ENCODE data around the gene GET4.

The GET4 gene

DNA sequence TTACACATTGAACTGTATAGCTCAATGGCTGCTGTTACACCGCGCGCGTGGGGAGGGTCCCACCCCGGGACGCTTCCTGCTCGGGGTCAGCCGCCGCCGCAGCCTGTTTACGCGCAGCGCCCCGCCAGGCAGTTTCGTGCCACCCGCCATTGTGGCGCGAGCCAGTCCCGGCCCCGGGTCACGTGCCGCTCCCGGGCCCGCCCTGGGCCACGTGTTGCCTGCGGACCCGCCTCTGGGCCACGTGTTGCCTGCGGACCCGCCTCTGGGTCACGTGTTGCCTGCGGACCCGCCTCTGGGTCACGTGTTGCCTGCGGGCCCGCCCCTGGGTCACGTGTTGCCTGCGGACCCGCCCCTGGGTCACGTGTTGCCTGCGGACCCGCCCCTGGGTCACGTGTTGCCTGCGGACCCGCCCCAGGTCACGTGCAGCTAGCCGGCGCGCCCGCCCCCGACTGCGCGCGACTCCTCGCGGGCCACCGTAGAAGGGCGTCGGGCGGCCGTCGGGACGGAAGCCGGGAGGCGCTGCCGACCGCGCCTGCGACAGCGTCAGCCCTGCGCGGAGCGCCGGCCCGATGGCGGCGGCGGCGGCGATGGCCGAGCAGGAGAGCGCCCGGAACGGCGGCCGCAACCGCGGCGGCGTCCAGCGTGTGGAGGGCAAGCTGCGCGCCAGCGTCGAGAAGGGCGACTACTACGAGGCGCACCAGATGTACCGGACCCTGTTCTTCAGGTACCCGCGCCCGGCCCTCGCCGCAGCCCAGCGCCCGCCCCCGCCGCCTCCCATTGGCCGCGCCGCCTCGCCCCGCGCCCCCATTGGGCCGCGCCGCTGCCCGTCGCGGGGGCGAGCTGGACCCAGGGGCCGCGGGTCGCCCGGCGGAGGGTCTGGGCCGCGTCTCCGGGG, at the start of gene GET4:
Gene GET4, plus strand, starts transcription at position 478 of the 895 bp plus-strand sequence. Its CDS starts 92 bp downstream, at position 570.
- peak; percentile 90 to 95 for DNase-seq (ENCODE audit: low read depth in 2 of 2)

DNA sequence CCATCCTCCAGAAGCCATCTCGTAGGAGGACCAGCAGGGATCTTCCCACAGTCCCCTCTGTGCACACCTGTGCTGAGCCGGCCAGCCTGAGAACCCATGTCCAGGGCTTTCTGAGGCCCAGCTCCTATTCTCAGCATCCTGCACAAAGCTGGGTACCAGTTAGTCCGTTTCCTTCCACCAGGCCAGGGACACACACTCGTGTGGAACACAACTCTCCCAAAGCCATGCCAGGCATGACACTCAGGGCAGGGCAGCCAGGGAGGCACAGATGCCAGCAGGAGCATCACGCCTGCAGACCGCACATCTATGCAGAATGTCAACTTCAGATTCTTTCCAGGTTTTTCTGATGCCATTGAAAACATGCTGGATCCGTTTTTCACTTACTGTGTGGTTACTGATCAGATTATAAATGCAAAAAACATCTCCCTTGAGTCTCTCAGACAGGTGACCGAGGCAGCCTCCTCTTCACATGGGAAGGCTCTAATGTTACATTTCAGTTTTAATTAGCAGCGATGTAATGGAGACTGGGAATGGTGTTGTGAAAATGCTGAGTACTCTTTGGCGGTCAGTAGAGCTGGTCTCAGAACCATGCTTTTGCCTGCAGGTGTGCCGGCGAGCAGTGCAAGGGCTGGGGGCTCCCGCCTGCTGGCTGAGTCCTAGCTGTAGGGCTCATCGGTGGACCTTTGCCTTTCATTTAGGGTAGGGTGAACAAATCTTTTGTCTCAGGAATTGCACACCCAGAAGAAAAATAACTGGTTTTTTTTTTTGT, 47.4 kb upstream of the GET4 start:
- DNase-seq (ENCODE audit: low read depth in 2 of 2) = no peak

DNA sequence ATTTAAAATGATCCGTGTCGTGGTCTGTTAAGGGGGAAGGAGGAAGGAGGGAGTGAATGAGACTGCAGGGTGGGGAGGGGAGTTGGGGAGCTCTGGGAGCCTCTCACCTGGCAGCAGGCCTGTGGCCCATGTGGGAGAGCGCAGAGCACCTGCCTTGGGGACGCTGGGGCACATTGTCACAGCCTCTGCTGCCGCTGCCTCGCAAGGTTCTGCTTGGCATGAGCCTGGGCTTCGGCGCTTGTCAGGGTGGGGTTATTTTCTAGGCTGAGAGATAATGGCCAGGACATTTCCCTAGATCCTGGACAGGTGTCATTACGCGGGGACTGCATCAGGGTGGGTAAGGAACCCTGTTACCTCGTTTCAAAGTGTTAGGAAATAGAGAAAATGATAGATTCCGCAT, 46.3 kb upstream of the GET4 start:
- no peak for DNase-seq (ENCODE audit: low read depth in 2 of 2)

- DNase-seq (ENCODE audit: low read depth in 2 of 2) = no peak
Measured at GRCh38 chr7:831596-832166, 44.7 kb upstream of the GET4 start.

DNA sequence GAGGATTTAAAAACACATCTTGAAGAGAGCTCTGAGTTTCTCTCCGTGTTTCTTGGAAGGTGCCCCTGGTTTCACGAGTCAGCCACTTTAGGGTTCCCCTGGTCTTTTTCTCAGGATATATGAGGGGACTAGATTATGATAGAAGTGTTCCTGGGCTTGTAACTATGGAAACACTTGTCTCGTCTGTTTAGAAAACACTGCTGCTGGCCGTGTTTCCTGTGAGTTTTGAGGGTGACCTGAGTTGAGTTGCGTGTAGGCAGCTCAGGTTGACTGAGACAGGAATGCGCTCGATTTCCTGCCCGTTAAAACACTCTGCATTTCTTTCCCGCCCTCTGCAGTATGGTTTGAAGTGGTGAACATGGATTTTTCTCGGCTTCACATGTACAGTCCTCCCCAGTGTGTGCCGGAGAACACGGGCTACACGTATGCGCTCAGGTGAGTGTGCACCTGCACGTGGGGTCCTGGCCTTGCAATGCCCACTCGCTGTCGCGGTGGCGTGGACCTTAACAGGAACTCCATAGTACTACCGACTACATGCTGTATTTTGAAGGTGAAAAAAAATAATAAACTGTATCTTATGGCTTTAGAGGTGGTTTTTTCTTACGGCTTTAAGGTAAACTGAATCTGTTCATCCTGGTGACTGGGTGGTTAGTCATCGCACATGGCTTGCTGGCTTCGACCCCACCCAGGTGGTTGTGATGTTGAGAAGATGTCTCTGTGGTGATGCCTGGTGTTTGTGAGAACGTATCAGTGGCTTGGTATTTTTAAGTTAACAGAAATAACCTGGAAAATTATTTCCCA, 44.0 kb upstream of the GET4 start, which contains the start of gene SUN1:
Gene SUN1, plus strand, starts transcription at position 310 of the 801 bp plus-strand sequence. Its CDS starts 49 bp downstream, at position 359.
- peak; percentile 49 to 62 for DNase-seq (ENCODE audit: low read depth in 2 of 2)

DNA sequence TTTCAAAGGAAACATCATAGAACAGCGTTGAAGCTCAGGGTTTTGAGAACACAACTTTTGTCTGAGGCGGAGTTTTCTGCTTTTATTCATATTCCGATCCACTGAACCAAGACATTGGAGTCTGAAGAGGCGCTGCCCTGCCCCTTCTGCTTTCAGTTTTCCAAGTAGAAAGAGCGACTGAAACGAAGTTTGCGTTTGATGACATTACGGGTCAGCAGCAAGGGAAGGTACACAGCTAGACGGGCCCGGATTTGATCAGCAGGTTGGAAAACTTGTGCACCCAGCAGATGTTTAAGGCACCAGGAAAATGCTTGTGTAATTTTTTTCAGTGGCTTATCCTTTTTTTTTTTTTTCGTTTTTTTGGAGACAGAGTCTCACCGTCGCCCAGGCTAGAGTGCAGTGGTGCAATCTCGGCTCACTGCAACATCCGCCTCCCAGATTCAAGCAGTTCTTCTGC, 43.4 kb upstream of the GET4 start:
- DNase-seq (ENCODE audit: low read depth in 2 of 2) = no peak

- no peak for DNase-seq (ENCODE audit: low read depth in 2 of 2)
Measured at GRCh38 chr7:833601-834258, 42.6 kb upstream of the GET4 start.

DNA sequence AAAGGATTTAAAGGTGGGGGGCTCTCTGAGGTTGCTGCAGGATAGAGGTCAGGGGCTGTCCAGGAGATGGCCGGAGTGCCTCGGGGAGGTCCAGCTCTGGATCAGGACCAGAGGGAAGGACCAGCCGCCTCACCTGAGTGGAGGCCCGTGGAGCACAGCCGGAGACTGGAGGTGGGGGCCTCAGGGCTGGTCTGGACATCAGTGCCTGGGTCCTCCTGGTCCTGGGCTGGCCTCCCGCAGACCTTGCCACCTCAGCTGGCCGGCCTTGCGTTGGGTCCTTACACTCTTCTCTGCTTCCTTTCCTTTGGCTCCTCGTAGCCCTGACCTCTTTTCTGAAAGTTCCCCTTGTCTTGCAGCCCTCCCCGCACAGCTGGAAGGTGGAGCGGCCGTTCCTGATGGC, 42.1 kb upstream of the GET4 start:
- DNase-seq (ENCODE audit: low read depth in 2 of 2) = no peak

DNA sequence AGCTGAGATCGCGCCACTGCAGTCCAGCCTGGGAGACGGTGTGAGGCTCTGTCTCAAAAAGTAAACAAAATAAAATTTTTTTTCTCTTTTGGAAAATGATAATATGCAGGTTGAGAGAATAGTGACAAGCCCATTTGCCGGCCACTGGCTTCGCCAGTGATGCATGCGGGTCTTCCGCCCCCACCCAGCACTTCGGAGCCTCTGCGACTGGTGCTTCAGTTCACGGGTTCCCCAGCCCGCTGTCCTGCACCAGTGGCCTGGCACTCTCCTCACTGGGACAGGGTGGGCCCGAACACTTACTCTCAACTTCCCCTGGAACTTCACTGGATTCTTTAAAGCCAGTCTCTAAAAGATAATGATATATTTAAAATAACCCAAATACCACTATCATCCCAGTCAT, 41.3 kb upstream of the GET4 start:
- no peak for DNase-seq (ENCODE audit: low read depth in 2 of 2)

DNA sequence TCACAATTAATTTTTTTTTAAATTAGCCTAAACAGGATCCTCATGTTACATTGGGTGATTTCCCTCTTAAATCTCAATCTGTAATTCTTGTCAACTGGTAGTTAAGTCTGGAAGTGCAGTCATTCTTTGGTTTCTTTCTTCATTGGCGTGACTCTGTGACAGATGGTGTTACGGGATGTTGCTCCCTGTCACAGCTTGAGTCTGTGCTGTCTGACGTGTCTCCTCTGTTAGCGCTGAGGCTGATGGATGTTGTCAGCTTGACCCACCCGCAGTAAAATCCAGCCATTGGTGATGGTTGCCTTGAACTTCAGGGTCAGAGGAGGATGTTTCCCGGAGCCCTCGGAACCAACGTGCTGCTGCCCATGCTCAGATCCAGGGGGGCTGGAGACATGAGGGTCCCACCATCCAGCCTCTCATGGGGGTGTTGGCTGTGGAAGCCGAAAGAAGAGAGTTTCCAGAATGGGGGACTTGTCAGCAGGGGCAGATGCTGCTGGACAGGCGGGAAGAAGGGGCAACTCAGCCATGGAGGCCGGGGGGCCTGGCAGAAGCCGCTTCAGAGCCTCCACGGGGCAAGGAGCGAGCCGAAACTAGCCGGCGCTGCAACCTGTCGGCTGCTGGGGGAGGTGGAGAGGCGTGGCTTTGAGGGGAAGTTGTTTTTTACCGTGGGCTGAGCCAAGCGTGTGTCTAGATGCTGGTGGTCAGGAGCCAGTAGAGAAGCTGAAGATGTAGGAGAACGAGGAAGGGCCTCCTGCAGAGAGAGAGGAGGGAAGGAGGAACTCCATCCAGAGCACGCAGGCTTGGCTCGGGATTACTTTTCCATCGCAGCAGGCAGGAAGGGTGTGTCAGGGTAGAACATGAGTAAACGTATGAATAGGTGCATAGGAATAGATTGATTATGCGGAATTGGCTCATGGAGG, 40.6 kb upstream of the GET4 start:
- DNase-seq (ENCODE audit: low read depth in 2 of 2) = no peak

- DNase-seq (ENCODE audit: low read depth in 2 of 2) = no peak
Measured at GRCh38 chr7:836429-836828, 39.9 kb upstream of the GET4 start.

- DNase-seq (ENCODE audit: low read depth in 2 of 2) = no peak
Measured at GRCh38 chr7:837001-837400, 39.4 kb upstream of the GET4 start.

DNA sequence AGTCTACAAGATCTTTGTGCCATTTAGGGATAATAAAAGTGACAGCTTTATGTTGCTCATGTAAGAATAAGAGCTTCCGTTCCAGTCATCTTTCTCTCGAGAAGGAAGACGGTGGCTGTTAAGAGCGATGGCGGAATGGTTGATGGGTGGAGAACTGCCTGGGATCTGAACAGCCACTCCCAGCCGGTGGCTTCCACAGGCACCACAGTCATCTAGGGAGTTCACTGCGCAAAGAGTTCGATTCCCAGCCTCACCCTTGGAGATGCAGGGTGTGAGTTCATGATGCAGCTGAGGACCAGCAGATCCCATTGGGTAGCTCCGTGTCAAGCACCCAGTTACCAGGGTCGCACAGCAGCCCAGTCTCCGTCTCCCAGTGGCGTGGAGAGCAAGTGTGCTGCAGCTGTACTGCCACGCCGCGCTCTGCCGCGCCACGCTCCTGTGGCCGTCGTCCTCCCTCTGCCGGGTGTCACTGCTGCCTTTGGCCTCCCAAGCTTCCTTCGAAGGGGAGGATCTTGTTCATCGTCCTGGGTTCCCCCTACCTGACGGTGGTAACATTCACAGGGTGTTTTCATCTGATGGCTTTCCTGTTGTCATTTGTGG, 36.3 kb upstream of the GET4 start:
- no peak for DNase-seq (ENCODE audit: low read depth in 2 of 2)

DNA sequence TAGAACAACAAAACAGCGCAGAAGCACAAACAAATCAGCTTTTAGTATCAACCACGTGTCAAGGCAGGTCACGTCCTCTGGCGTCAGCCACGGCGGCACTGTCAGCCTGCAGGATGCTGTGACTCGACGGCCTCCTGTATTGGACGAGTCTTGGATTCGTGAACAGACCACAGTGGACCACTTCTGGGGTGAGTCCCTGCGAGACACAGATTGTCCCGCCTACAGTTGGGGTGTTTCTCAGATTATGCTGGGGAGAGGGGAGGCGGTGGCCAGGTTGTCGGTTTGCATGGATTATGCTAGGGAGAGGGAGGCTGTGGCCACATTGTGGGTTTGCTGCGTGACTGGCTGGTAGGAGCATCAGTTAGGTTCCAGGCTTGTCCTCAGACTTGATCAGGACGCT, 34.4 kb upstream of the GET4 start:
- DNase-seq (ENCODE audit: low read depth in 2 of 2) = no peak

GRCh38 chr7:842431-843031, 33.8 kb upstream of the GET4 start:
- no peak for DNase-seq (ENCODE audit: low read depth in 2 of 2)

DNA sequence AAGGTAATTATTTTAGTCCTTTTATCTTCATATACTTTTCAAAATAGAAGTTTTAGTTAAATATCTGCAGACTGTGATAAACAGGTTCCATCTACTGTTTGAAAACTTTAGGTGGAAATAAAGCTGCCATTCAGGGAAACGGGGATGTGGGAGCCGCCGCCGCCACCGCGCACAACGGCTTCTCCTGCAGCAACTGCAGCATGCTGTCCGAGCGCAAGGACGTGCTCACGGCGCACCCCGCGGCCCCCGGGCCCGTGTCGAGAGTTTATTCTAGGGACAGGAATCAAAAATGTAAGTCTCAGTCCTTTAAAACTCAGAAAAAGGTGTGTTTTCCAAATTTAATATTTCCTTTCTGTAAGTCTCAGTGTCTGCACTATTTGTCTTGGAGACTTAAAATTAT, 33.1 kb upstream of the GET4 start:
- no peak for DNase-seq (ENCODE audit: low read depth in 2 of 2)

DNA sequence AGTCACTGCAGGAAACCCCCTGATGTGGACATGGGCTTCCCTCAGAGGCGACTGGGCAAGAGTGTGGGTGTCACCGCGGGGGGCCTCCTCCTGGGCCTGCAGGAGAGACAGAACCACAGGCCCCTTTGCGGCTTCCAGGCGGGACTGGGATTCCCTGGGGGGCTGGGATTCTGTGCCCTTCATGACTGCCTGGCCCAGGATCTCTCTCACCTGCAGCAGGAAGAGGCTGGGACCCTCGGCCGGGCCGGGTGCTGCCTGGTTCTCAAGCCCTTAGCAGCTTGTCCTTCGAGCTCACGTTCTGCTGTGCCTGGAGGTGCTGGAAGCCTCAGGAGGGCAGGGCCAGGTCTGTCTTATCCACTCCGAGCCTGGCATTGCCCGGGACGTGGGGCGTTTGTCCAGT, 32.3 kb upstream of the GET4 start:
- DNase-seq (ENCODE audit: low read depth in 2 of 2) = no peak

DNA sequence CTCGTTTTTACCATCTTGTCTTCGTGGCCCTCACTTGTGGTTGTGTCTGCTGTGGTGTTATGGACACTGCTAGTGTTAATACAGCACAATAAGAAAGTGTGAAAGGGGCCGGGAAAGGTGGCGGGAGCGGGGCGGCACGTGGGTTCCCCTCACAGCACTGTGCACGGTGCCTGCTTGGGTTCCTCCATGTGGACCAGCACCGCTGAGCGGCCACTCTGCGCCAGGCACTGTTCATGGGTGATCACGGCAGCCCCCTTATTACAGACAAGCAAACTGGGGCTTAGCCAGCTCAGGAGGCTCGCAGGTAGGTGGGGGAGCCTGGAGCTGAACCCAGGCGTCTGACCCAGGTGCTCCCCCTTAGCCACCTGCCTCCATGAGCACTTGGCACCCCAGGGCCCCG, 31.8 kb upstream of the GET4 start:
- no peak for DNase-seq (ENCODE audit: low read depth in 2 of 2)

- no peak for DNase-seq (ENCODE audit: low read depth in 2 of 2)
Measured at GRCh38 chr7:845091-845490, 31.3 kb upstream of the GET4 start.
